Measurements from ENCODE around the gene NOPCHAP1. TPM values are rescaled to one million over a fixed set of nuclear protein-coding genes. Genes with fewer than 3 reads are reported as not detected.

The NOPCHAP1 gene
- total RNA-seq, 6 experiments from 2014 or later, result 13.7 to 16.1 (median 14.0) TPM

DNA sequence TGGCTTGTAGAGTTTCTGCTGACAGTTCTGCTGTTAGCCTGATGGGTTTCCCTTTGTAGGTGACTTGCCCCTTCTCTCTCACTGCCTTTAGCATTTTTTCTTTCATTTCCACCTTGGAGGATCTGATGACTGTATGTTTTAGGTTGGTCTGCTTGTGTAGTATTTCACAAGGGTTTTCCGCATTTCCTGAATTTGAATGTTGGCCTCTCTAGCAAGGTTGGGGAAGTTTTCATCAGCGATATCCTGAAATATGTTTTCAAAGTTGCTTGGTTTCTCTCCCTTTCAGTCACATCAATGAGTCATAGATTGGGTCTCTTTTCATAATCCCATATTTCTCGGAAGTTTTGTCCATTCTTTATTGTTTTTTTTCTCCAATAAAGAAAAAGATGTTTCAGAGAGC, 11.4 kb downstream of the NOPCHAP1 start:
- Mint-ChIP-seq H3K27ac (no peak overlapping the region), H3K27me3 (ENCODE audit: insufficient read depth) (no peaks in the 10 kb centered on the region; the same call in 1 of the 2 replicates), H3K4me3 (no peak overlapping the region), H3K36me3 (ENCODE audit: low read depth) (peaks cover 42% of the 10 kb centered on the region), H3K9me3 (no peaks in the 10 kb centered on the region), H3K4me1 (ENCODE audit: low read depth) (no peaks in the 10 kb centered on the region)
- no peak for DNase-seq
- TF ChIP-seq, protein P1, sequence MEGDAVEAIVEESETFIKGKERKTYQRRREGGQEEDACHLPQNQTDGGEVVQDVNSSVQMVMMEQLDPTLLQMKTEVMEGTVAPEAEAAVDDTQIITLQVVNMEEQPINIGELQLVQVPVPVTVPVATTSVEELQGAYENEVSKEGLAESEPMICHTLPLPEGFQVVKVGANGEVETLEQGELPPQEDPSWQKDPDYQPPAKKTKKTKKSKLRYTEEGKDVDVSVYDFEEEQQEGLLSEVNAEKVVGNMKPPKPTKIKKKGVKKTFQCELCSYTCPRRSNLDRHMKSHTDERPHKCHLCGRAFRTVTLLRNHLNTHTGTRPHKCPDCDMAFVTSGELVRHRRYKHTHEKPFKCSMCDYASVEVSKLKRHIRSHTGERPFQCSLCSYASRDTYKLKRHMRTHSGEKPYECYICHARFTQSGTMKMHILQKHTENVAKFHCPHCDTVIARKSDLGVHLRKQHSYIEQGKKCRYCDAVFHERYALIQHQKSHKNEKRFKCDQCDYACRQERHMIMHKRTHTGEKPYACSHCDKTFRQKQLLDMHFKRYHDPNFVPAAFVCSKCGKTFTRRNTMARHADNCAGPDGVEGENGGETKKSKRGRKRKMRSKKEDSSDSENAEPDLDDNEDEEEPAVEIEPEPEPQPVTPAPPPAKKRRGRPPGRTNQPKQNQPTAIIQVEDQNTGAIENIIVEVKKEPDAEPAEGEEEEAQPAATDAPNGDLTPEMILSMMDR (IDR thresholded peaks at IDR 0.05), result no peak

DNA sequence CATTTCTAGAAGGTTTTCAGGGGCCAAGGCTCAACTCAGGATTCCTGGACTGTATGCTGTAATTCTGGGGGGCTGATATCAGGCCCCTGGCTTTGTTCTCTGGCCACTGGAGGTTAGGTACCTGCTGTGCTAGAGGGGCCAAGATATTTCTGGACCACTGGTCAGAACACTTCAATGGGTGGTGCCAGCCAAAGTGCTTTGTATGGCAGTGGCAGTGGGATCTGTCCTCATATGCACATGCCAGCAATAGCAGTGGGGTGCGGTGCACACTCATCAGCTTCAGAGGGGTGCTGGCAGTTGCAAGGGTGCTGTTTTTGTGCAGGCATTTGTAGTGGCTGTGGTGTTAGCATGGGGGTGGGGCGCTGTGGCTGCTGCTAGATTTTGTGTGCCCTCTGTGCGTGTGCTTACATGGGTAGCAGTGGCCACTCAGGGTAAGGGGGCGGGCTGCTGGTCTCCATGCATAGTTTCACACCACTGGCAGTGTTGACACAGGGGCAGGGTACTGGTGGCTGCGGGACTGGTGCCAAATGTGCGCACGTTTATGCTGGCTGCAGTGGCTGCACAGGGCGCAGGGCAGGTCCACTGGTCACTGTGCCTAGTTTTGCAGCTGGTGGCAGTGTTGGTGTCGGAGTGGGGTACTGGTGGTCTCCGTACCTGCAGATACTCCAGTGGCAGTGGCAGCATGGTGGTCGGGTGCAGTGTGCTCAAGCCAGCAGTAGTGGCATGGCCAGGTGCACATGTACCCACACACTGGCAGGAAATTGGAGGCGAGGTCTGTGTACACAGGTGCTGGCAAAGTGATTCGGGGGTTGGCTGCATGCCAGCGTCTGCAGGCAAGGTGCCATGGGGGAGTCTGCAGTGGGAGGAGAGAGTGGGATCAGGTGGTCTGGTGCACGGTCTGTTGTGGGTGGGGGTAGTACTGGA, 12.6 kb downstream of the NOPCHAP1 start:
- no peak for DNase-seq
- no peaks in the 10 kb centered on the region for H3K4me1 Mint-ChIP-seq (ENCODE audit: low read depth)
- TF ChIP-seq, protein P1 (IDR thresholded peaks at IDR 0.05), result no peak
- no peak overlapping the region for H3K27ac Mint-ChIP-seq
- H3K27me3 Mint-ChIP-seq (ENCODE audit: insufficient read depth), result no peaks in the 10 kb centered on the region; the same call in 1 of the 2 replicates
- peaks cover 43% of the 10 kb centered on the region for H3K36me3 Mint-ChIP-seq (ENCODE audit: low read depth)
- H3K4me3 Mint-ChIP-seq, result no peak overlapping the region
- no peaks in the 10 kb centered on the region for H3K9me3 Mint-ChIP-seq

- H3K27ac Mint-ChIP-seq, result no peak overlapping the region
- no peak for DNase-seq
- H3K27me3 Mint-ChIP-seq (ENCODE audit: insufficient read depth), result no peaks in the 10 kb centered on the region; the same call in 1 of the 2 replicates
- H3K4me3 Mint-ChIP-seq, result no peak overlapping the region
- no peaks in the 10 kb centered on the region for H3K4me1 Mint-ChIP-seq (ENCODE audit: low read depth)
- no peaks in the 10 kb centered on the region for H3K9me3 Mint-ChIP-seq
- H3K36me3 Mint-ChIP-seq (ENCODE audit: low read depth), result peaks cover 47% of the 10 kb centered on the region
- TF ChIP-seq, protein P1 (IDR thresholded peaks at IDR 0.05), result no peak
Observed at GRCh38 chr12:104999347-104999685, 13.2 kb downstream of the NOPCHAP1 start.

DNA sequence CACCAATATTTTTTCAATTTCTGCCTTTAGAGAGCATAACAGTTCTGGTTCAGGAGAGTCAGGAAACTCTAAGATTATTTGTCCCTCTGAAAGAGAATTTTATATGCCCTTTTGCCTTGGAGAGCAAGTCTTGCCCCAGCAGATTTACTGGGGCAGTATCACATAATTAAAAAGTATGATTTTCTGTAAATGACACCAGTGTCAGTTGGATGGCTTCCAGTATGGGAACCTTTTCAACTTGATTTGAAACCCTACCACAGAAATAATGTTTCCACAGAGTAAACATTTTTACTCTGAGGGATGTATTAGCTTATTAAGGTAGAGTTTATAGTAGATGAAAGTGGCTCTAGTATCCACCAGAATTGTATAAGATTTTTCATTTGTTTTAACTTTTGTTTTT, 15.4 kb downstream of the NOPCHAP1 start:
- Mint-ChIP-seq H3K4me3 (no peak overlapping the region), H3K27me3 (ENCODE audit: insufficient read depth) (no peaks in the 10 kb centered on the region; the same call in 1 of the 2 replicates), H3K9me3 (no peaks in the 10 kb centered on the region), H3K4me1 (ENCODE audit: low read depth) (no peaks in the 10 kb centered on the region), H3K27ac (no peak overlapping the region), H3K36me3 (ENCODE audit: low read depth) (peaks cover 49% of the 10 kb centered on the region)
- TF ChIP-seq, protein P1 (IDR thresholded peaks at IDR 0.05), result no peak
- DNase-seq, result no peak

DNA sequence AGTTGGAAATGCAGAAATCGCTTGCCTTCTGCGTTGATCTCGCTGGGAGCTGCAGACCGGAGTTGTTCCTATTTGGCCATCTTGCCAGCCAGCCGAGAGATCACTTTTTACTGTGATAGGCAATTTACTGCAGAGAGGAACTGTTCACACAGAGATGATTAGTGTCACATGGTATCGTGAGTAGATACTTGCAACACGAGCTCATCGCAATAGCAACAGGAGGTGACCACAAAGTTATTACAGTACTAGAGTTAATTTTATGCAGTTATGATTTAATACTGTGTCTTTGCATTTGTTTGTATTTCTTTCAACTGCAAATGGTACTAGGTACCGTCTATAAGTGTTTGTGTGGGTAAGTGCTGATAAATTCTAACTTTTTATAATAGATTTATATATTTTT, 27.8 kb downstream of the NOPCHAP1 start:
- TF ChIP-seq, protein P1 (IDR thresholded peaks at IDR 0.05), result no peak
- H3K4me3 Mint-ChIP-seq, result no peak overlapping the region
- peaks cover 54% of the 10 kb centered on the region for H3K36me3 Mint-ChIP-seq (ENCODE audit: low read depth)
- peaks cover 20% of the 10 kb centered on the region for H3K4me1 Mint-ChIP-seq (ENCODE audit: low read depth)
- H3K9me3 Mint-ChIP-seq, result peaks cover 36% of the 10 kb centered on the region
- peak; percentile 45 for DNase-seq
- H3K27me3 Mint-ChIP-seq (ENCODE audit: insufficient read depth), result peaks cover 3% of the 10 kb centered on the region; the same call in 1 of the 2 replicates
- H3K27ac Mint-ChIP-seq, result no peak overlapping the region; the same call in 1 of the 2 replicates
